ENCODE data around the gene NLN. TPM values are rescaled to one million over a fixed set of nuclear protein-coding genes. Genes with fewer than 3 reads are reported as not detected.
"Not testable (repeated sequence)": the region's sequence is repeated elsewhere in the genome, so short reads cannot be mapped to it uniquely, and the experiment has no call there.

The NLN gene
- 27.7 and 36.7 TPM in 2 replicates for total RNA-seq

DNA sequence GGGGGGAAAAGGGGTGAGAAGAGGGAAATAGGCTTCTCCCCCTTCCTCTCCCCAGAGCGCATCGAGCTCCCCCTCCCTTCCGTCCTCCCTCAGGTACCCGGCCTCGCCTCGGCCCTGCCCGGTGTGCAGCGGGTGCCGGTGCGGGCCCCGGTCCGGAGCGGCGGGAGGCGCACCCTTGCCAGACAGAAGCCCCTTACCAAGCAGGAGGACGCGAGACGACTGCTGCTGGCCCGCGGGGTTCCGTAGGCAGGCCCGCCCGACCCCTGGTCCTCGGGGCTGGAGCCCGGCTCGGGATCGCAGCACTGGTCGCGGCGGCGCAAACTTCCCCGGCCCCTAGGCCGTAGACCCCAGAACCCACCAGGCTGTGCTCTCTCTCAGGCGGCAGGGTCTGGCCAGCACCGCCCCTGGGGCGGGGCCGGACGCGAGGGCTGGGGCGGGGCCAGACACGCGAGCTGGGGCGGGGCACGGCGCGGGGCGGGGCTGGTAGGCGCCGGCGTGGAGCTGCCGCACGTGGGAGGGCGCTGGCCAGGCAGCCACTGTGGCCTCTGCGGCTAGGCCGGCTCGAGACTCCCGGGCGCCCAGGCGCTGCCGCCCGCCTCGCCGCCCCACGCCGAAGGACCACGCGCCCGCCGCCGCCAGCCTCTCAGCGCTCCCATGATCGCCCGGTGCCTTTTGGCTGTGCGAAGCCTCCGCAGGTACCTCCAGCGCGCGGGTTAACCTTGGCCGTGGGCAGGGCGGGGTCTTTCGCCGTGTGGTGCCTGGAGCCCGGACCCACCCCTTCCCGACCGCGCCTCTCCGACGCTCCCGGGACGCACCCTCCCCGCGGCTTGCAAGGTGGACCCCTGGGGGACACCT, at the start of gene NLN, which contains the start of gene SGTB:
Gene NLN, plus strand, starts transcription at position 486 of the 855 bp plus-strand sequence. Its CDS starts 169 bp downstream, at position 655.
Gene SGTB, minus strand, starts transcription at position 390 of the 855 bp plus-strand sequence. CDS start 1,302 bp downstream, outside the sequence.
- peak; percentile 81 for DNase-seq (ENCODE audit: low read depth)

GRCh38 chr5:65672796-65673195, 49.2 kb upstream of the NLN start:
- TF ChIP-seq, protein P1, sequence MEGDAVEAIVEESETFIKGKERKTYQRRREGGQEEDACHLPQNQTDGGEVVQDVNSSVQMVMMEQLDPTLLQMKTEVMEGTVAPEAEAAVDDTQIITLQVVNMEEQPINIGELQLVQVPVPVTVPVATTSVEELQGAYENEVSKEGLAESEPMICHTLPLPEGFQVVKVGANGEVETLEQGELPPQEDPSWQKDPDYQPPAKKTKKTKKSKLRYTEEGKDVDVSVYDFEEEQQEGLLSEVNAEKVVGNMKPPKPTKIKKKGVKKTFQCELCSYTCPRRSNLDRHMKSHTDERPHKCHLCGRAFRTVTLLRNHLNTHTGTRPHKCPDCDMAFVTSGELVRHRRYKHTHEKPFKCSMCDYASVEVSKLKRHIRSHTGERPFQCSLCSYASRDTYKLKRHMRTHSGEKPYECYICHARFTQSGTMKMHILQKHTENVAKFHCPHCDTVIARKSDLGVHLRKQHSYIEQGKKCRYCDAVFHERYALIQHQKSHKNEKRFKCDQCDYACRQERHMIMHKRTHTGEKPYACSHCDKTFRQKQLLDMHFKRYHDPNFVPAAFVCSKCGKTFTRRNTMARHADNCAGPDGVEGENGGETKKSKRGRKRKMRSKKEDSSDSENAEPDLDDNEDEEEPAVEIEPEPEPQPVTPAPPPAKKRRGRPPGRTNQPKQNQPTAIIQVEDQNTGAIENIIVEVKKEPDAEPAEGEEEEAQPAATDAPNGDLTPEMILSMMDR (IDR thresholded peaks at IDR 0.05; ENCODE audit: insufficient read depth, low read depth, low read length): no peak
- DNase-seq (ENCODE audit: low read depth): peak; percentile 81
- no peak overlapping the region for H3K4me3 ChIP-seq (ENCODE audit: low read depth, low read length)

More for the DNA sequence above, at the start of gene NLN, which contains the start of gene SGTB:
- H3K4me3 ChIP-seq (ENCODE audit: low read depth, low read length): peak within 1 kb of the TSS; percentile 96
- TF ChIP-seq, protein P1 (IDR thresholded peaks at IDR 0.05; ENCODE audit: insufficient read depth, low read depth, low read length): no peak

- TF ChIP-seq, protein P1 (IDR thresholded peaks at IDR 0.05; ENCODE audit: insufficient read depth, low read depth, low read length): no peak
- DNase-seq (ENCODE audit: low read depth): no peak
Measured at GRCh38 chr5:65674749-65675148, 47.3 kb upstream of the NLN start.

GRCh38 chr5:65676056-65676455, 45.9 kb upstream of the NLN start:
- not testable (repeated sequence) for DNase-seq (ENCODE audit: low read depth); H3K4me3 ChIP-seq (ENCODE audit: low read depth, low read length)

More at GRCh38 chr5:65674749-65675148, 47.3 kb upstream of the NLN start:
- no peak overlapping the region for H3K4me3 ChIP-seq (ENCODE audit: low read depth, low read length)

GRCh38 chr5:65682148-65682547, 39.9 kb upstream of the NLN start:
- no peak for DNase-seq (ENCODE audit: low read depth)
- no peak overlapping the region for H3K4me3 ChIP-seq (ENCODE audit: low read depth, low read length)
- TF ChIP-seq, protein P1 (IDR thresholded peaks at IDR 0.05; ENCODE audit: insufficient read depth, low read depth, low read length): no peak

GRCh38 chr5:65693121-65693520, 28.9 kb upstream of the NLN start:
- TF ChIP-seq, protein P1 (IDR thresholded peaks at IDR 0.05; ENCODE audit: insufficient read depth, low read depth, low read length): no peak
- DNase-seq (ENCODE audit: low read depth): no peak
- H3K4me3 ChIP-seq (ENCODE audit: low read depth, low read length): no peak overlapping the region

DNA sequence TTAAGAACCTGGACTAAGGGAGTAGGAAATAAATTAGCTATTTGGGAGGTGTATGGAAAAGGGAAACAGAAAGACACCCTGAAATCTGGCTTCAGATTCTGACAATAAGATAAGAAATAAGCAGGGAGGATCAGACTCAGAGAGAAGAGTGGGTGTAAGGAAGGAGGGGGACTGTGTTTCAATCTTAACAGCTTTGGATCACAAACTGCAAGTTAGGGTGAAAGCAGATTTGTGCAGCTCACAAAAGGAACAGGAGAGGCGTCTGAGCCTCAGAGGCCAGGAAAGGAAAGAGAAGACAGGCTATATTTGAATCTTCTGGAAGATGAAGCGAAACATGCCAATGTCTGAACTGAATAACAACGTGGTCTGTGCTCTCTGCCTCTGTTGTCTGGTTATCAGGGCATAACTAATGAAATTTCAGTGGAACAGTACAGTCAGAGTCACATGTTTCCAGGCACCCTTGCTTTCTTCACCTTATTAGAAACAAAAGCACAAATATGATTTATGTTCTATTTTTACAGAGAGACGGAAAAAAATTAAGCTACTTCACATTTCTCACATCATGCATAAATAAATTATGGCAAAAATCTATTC, 26.7 kb upstream of the NLN start:
- H3K4me3 ChIP-seq (ENCODE audit: low read depth, low read length): no peak overlapping the region
- TF ChIP-seq, protein P1 (IDR thresholded peaks at IDR 0.05; ENCODE audit: insufficient read depth, low read depth, low read length): no peak
- no peak for DNase-seq (ENCODE audit: low read depth)
